GM19328 (cell line): ENCODE measurements around the gene MROH2A.

ENCODE experiments used
- ATAC-seq: cut with Tn5 transposase; IDR thresholded peaks from one replicate; pipeline ENCODE4 v1.9.1; 2021; ENCODE audit warnings: mild to moderate bottlenecking, moderate library complexity; ENCODE audit not compliant: unreplicated experiment

MROH2A gene

DNA sequence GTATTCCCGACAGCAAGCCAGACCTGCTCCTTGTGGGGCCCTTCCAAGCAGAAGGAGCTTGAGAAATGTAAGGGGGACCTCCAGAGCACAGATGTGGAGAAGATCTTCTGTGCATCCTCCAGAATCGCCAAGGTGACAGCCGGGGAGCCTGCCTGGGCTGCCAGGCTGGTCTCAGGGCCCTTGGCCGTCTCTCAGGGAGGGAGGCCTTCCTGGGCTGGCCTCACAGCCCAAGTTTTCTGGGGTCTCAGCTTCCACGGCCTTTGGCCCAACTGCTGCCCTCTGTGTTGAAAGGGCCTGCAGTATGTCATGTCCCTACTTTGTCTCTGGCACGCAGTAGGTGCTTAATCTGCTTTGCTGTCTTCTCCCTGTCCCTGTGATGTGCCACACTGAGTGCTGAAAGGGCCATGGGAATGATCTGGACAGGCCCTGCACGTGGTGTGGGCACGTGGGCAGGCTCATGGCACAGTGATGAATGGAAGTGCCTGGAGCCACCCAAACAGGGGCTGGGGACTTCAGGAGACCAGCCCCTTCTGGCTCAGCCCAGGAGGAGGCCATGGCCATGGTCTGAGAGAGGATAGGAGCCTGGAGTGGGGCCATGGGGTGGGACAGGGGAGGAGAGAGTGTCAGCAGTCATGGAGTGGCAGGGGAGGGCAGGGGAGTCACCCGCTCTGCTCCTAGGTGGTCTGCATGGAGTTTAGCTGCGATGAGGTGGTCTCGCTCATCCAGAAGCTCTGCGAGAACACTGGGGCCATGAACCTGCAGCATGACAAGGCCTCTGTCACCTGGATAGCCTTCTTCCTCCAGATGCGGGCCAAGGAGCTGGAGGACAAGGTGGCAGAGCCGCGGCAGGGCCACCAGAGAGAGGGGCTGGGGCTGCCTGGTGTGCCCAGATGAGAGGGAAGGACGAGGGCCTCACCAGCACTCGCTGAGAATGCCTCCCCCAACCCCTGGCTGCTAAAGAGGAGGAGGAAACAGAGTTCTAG, 40.8 kb downstream of the MROH2A start:
- no peak for ATAC-seq

DNA sequence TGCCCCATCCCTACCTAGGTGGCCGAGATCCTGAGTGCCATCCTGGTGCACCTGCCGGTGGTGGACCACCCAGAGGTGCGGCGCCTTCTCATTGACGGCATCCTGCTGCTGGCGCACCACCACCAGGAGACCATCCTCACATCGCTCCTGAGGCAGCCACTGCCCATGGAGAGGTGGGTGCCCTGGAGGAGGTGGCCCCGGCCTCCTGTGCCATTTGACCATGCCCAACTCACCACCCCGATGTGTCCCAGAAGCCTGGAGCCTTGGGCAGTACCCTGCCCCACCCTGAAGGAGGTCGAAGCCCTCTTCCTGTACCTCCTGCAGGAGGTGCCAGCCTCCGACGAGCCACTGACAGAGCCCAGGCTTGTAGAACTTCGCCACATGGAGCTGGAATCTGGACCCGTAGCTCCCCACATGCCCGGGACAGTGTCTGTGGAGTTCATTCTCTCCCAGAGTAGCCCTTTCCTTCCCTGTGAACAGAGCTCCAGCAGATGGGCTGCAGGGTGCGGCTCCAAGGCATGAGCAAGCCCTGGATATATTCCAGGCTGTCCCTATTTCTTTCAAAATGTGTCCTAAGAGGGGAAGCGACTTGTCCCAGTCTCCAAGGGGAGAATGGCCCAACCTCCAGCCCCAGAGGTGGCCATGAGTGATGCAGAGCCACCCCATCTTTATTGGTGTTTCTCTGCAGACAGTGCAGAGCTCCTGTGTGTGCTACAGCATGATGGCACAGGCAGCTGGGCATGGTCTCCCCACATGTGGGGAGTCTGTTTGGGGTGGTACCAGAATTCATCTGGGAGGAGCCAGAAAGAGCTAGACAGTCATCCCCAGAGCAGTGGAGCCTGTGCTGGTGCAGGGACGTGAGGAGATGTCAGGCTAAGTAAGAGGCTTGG, 42.0 kb downstream of the MROH2A start:
- no peak for ATAC-seq

DNA sequence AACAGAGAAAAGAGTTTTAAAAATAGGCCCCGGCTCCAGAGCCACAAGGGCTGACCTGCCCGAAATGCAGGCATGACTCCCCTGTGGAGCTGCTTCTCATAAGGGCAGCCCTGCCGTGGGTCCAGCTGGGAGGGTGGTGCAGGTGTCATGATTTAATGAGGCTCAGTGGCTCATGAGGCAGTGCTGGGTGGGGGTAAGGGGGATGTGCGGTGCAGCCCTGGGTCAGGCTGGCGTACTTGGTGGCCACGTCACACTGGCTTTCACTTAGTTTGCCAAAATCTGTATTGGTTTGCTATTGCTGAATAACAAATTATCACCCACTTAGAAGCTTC, 42.6 kb downstream of the MROH2A start:
- ATAC-seq: no peak

DNA sequence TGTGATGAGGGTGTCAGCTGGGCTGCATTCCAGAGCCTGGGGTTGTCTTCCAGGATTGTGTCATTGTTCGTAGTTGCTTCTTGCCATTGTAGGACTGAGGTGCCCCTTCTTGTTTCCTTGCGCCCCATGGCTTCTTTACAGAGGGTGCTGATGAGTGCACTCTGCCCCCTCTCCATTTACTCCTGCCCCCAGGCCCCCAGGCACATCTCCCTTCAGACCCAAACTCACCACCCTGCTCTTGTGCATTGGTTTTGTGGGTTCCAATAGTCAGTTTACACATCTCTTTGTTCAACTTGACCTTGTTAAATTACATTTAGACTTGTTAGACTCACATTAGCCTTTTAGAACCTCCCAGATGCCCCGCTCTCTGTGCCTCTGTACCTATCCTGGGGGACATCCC, 43.1 kb downstream of the MROH2A start:
- no peak for ATAC-seq

DNA sequence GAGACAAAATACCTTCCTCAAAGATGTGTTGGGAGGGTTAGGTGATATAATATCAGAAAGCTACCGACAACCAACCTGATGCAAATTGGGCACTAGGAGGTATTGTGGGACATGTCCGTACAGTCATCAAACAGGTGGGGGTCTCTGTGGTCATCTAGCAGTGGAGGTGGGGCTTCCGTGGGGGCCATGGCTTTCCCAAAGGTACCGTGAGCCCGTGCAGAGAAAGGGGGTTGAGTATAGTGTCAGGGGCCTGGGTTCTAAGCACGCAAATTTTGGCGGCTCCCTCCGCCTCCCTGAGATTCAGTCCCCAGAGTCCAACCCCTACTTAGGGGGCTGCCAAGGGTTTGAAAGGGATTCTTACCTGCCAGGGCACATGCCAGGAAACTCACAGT, 43.6 kb downstream of the MROH2A start:
- ATAC-seq: no peak

DNA sequence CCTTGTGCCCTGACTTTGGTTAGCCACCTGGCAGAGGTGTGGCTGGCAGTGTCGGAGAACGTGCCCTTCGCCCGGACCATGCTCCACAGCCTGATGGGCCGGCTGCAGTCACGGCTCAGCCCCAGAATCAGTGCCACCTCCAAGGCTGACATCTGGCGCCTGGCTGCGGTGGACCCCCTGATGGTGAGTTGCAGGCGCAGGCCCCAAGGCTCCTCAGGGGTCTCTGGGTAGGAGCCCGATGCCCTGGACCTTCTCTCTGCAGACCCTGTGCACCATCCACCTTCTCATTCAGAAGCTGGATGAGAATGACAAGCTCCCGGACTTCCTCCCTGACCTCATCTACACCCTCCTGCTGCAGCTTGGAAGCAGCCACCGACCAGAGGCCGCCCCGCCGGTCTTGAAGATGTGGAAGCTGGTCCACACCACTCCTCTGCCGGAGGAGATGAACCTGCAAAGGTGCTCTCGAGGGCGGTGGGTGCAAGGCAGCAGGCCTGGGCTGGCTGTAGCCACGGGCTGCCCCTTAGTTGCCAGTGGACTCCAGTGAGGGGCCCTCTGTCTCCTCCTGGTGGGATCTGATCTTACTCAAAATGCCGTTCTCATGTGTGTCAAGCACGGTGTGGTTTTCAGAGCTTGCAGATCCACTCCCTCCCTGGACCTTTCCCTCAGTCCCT, 44.1 kb downstream of the MROH2A start:
- ATAC-seq: no peak

DNA sequence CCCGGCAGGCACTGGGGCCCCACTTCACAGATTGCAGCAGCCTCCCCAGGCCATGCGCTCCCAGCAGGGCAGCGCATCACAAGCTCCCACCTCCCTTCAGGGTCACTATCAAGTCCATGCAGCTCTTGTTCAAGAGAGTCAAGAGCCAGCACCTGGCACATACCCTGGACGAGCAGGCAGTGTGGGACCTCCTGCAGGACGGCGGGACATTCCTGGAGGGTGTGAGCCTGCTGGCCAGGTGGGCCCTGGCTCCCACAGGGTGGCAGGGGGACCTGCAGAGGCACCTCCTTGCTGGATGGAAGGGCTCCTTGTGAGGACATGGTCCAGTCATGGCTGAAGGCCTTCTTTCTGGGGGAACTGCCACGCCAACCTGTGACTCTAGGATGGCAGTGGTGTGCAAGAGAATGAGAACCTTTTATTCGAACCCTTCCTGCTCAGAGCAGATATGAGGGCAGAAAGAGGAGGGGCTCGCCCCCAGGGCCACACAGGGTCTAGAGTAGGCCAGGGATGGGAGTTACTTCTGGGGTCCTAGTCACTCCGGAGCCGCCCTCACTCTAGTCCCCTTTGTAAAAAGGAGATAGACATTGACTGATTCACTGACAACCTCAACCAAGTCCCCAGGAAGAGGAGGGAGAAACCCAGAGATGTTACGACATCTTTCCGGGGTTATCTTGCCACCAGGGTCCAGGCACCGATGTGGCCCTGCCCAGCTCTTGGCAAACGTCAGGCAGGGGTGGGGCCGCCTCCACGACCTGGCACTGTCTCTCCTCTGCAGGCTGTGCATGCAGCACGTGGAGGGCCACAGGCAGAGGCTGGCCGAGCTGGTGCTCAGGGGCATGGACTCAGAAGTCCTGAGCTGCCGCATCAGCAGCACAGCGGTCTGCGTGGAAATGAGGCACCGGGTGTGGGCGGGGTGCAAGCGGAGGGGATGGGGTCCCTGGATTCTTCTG, 44.9 kb downstream of the MROH2A start:
- no peak for ATAC-seq

DNA sequence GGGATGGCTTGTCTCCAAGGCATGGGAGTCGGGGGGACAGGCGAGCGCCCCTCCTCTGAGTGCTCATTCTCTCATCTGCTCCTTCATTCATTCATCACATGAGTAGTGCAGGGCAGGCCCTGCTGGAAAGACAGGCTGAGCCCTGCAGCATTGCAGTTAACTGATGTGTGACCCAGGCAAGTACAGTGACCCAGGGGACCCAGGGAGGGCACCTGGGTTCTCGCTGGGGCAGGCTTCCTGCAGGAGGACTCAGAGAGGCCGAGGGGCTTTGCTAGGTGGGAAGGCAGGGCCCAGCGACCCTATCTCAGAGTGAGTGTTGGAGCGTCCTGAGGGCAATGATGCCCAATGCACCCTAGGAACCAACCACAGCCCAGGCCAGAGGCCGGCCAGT, 45.6 kb downstream of the MROH2A start:
- no peak for ATAC-seq

DNA sequence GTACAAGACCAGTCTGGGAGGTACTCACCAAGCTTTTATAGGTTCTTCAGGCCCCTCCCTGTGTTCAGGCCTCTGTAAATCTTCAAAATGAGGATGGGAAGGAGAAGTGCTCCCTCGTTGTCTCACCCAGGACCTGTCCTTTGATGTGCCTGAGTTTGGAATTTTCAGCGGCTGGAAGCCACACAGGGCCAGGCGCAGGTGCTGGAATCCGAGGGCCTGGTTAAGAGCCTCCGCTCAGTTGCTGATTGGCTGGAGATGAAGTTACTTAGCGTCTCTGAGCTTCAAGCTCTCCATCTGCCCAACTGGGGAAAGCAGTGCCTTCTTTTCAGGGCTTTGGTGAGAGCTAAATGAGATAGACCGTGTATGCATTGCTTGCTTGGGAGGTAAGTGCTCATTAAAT, 46.2 kb downstream of the MROH2A start:
- ATAC-seq: no peak

DNA sequence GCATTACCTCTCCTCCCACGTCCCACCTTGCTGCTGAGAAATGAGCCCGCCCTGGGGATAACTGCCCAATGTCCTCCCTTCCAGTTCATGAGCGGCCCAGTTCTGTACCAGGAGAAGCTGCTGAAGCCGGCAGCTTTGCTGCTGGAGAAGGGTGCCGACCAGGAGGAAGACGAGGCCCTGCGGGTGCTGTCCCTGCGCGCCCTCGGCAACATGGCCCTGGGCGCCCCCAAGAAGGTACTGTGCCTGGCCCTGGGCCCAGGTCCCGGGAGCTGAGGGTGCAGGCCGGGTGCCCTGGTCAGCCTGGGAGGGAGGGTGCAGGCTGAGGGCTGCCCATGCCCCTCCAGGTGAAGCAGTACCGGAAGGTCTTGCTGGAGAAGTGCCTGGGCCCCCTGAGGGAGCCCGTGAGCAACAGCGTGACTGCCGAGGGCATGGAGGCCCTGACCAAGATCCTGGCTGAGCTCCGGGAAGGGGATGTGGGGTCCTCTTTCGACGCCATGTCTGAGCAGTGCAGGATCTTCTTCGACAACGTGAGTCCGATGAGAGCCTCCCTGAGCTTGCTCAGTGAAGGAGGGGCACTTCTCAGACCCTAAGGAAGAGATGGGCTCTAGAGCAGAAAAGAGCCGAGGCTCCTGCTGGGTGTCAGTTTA, 50.5 kb downstream of the MROH2A start:
- ATAC-seq: no peak

DNA sequence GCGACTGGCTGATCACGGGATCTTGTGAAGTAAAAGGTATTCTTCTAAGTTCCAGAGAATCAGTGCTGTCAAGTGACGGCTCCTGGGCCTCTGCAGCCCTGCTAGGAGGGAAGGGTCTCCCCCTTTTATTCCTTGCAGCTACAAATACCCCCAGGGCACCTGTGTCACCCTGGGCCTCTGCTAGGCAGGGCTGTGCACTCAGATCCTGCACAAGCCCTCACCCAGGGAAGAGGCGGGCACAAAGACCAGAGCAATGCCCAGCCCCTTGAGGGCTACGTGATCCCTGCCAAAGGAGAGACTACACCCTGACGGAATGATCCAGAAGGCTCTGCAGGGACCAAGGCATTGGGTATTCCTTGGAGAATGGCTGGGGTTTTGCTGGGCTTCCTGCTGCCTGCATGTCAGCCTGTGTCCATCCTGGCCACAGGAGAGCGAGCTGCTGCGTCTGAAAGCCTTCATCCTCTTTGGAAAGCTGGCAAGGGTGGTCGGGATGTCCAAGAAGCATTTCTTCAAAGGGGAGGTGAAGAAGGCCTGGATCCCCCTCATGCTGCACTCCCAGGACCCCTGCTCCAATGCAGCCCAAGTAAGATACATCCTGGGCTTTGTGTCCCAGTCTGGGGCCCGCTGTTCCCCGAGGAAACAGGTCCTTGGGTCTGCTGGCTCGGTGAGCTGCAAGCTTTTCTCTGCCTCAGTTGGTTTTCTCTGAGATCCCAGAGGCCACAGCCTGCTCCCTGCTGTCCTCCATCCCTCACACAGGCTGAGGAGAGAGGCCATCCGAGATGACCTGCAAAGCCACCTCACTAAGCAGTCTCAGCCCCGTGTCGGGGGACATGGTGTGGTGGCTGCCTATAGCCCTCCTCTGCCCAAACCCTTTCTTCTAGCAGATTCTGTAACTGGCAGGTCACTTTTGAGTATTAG, 51.3 kb downstream of the MROH2A start:
- ATAC-seq: no peak

DNA sequence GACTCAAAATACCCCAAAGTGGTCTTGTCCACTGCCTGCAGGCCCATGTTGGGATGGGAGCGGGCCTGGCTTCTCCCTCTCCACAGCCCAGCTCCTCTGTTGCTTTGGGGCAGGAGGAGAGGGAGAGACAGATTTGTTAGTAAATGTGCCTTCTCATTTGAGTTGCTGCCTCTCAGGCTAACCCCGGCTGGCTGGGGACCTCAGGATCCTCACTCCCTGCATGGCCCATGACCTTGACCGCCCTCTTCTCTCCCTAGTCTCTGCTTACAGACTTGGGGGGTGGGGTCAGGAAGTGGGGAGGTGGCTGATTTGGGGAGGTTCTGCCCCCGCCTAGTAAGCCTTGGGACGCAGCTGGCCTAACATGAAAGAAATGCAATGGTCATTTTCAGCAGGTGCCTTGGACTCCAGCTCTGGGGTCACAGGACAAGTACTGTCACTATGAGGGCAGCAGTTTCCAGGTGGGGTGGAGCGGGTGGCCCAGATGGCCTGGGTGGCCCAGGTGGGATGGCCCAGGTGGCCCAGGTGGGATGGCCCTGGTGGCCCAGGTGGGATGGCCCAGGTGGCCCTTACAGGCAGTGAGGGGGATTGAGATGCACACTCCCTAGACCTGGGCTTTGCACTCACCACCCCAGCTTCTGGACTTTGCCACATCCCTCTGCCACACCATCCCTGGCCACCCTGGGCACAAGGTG, 52.1 kb downstream of the MROH2A start:
- ATAC-seq: no peak

DNA sequence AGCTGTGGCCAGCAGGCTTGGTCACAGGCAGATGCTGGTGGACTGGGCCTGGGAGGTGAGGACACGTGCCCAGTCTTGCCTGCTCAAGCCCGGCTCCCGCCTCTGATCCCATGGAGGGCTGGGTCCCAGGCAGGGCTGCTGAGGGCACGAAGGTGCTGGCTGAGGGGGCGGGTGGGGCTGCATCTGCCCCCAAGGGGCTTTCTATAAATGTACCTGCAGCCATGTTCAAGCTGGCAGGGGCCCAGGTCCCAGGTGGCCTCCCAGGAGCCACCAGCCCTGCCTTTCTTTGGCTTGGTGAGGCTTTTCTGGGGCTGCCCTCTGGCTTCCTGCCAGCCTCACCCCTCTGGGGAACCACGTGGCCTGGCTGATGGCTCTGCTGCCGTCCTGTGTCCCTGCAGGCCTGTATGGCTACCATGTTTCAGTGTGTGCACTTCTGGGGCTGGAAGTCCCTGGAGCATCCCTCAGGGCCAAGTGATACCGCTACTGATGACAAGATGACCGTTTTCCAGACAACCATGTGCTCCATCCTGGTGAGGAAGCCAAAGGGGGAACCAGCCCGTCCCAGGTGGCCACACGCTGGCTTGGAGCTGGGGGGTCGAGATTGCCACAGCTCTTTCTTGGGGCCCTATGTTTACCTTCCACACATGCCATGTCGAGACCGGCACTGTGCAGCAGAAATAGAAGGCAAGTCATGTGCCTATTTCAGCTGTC, 53.0 kb downstream of the MROH2A start:
- no peak for ATAC-seq

DNA sequence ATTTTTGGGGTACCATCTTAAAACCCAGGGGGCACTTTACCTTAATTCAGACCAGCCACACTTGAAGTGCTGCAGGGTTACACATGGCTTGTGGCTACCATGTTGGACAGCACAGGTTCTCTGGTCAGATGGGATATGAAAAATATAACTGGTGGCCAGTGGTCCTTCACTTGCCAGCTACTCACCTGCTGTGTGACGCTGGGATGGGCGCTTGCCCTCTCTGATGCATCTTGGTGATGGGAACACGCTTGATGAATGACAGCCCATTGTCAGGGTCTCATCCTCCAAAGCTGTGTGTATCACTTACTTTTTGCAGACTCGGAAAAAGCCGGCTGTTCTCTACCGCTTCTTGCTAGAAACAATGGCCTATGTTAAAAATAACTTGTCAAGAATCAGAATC, 53.7 kb downstream of the MROH2A start:
- no peak for ATAC-seq

DNA sequence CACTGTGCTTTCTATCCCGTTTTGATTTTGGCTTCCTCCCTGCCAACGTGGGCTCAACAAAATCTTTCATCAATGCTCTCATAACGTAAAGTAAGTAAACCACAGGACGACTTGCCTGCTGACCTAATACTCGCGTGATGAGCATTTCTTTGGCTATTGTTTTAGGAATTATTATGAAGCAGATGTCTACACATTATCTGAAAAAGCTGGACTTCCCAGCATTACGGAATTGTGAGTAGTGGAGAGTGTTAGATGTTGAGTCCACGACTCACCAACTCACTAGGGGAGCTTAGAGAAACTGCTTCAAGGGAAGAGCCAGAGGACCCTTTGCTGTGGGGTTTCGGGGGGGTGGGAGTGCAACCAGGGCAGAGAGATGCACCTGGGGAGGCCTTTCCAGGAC, 54.3 kb downstream of the MROH2A start:
- ATAC-seq: no peak

DNA sequence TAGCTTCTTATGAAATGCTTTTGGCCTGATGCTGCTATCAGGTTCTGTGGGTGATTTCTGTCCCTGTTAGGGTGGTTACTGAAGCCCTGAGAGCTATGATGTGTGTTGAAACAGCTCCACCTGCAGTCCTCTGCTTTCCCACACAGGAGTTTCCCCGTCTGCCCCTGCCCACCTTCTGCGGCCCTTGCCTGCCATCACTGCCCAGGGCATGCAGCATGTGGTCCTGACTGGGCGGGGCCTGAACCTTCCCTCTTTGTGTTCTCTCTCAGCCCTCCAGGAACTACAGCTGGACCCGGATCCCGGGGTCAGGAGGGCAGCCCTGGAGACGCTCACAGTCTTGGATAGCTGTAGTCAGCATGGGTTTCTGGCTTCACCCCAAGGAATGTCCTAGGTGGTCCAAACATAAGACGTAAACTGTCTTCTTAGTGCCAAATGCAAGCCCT, 54.8 kb downstream of the MROH2A start:
- ATAC-seq: no peak

DNA sequence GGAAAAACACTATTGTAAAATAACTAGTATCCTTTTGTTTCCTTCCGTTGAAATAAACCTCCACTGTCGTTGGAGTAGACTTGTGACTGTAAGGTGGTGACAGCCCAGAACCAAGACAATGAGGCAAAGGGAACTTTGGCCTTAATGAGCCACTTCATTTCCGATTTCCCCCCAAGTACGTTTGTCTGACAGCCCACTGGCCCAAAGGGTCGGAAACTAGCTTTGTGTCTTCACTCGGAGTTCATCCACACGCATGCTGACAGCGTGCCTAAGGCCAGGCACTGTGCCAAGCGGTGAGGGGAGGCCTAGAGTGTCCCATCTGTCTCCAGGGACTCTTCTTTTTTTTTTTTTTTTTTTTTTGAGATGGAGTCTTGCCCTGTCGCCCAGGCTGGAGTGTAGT, 55.2 kb downstream of the MROH2A start:
- ATAC-seq: no peak
